K562 (cell line): ENCODE data around the gene ASB2. TPM values are rescaled to one million over a fixed set of nuclear protein-coding genes. Genes with fewer than 3 reads are reported as not detected.
A peak's percentile ranks its signal among the peaks of the same experiment; 100 is the strongest.

Experiments used
- ATAC-seq: fragments of 200-7000 bp; cut with Tn5 transposase; 3 replicates; pipeline ENCODE4 v1.9.1; 2020; ENCODE audit warnings: moderate library complexity
- BruUV-seq: library from RNA; stranded (reverse); fragments of 400-500 nt; replicated peaks from 2 replicates; lab custom pipeline; 2021; lab: Mats Ljungman, UMichigan
- CTCF ChIA-PET: fragments of 300-600 bp; formaldehyde crosslinking; extraction: SDS; loops from one replicate; lab custom pipeline; 2021; ENCODE audit warnings: low intra/inter-chr PET ratio; lab: Yijun Ruan, JAX
- POLR2A ChIA-PET: fragments of 300-600, 350-650 bp; sonication (Branson Sonifier 250); formaldehyde crosslinking; extraction: SDS; loops from one replicate; lab custom pipeline; 2021; ENCODE audit warnings: antibody characterized with exemption, inconsistent platforms; lab: Yijun Ruan, JAX
- DNase-seq, 4 experiments: peaks; one replicate each; pipeline versions ENCODE4 v3.0.0 to v3.0.0-alpha.2; 2011 to 2018; ENCODE audit warnings: low spot score in 3 of 4, mixed read lengths in 3 of 4; ENCODE audit errors: extremely low read depth in 1 of 4
- FAIRE-seq: peaks from 2 replicates; lab custom pipeline; 2011; peaks lifted over from hg19 to GRCh38; lab: Jason Lieb, UNC
- H2AFZ ChIP-seq: 2 replicates; pipeline ENCODE4 v1.6.0; 2011; ENCODE audit warnings: low read depth, low read length, control low read depth, inconsistent platforms
- H3K27ac ChIP-seq: fragments of 200-600 bp; 3 replicates; pipeline ENCODE4 v1.8.0; 2011; ENCODE audit warnings: low read depth, mild to moderate bottlenecking, control low read depth, inconsistent platforms, low read length, moderate library complexity, mixed read lengths; ENCODE audit errors: extremely low read depth
- H3K27me3 ChIP-seq, 2 experiments: fragments of 300-600 bp in 1 of 2; 2 replicates in 1 of 2; 3 replicates in 1 of 2; pipeline versions ENCODE4 v1.6.0 to v1.8.0; 2011; ENCODE audit warnings: inconsistent platforms in 2 of 2, low read length in 2 of 2, mild to moderate bottlenecking in 1 of 2, mixed read lengths in 1 of 2, moderate library complexity in 1 of 2; ENCODE audit not compliant: control insufficient read depth in 2 of 2, insufficient read depth in 2 of 2
- H3K36me3 ChIP-seq: fragments of 300-600 bp; 3 replicates; pipeline ENCODE4 v1.8.0; 2011; ENCODE audit warnings: mild to moderate bottlenecking, low read length, inconsistent platforms; ENCODE audit not compliant: control insufficient read depth, insufficient read depth
- H3K4me1 ChIP-seq, 2 experiments: fragments of 200-600 bp in 1 of 2; replicated peaks in 1 of 2; 2 replicates in 1 of 2; 3 replicates in 1 of 2; pipeline versions ENCODE4 v1.5.1 to v1.8.0; 2011; ENCODE audit warnings: inconsistent platforms in 2 of 2, low read length in 2 of 2, mild to moderate bottlenecking in 1 of 2, mixed read lengths in 1 of 2, moderate library complexity in 1 of 2; ENCODE audit not compliant: control insufficient read depth in 2 of 2, insufficient read depth in 2 of 2
- H3K4me2 ChIP-seq: 2 replicates; pipeline ENCODE4 v1.6.1; 2011; ENCODE audit warnings: low read length, control low read depth, inconsistent platforms, mixed read lengths; ENCODE audit not compliant: insufficient read depth
- H3K4me3 ChIP-seq: fragments of 200-600 bp; sonication (generic), shearing (Covaris generic); 2 replicates; pipeline ENCODE4 v1.5.1; 2016; ENCODE audit warnings: control low read depth, inconsistent platforms
- H3K79me2 ChIP-seq: fragments of 200-600 bp; 3 replicates; pipeline ENCODE4 v1.8.0; 2011; ENCODE audit warnings: low read length, inconsistent platforms; ENCODE audit not compliant: control insufficient read depth, insufficient read depth
- H3K9ac ChIP-seq, 2 experiments: 2 replicates each; pipeline versions ENCODE4 v1.6.0 to v1.6.1; 2011; ENCODE audit warnings: low read depth in 2 of 2, low read length in 2 of 2, control low read depth in 1 of 2, inconsistent platforms in 1 of 2, mild to moderate bottlenecking in 1 of 2, mixed read lengths in 1 of 2; ENCODE audit not compliant: insufficient read depth in 1 of 2
- H3K9me1 ChIP-seq: one replicate; pipeline ENCODE4 v1.6.0; 2011; ENCODE audit warnings: inconsistent platforms, mild to moderate bottlenecking, low read length, moderate library complexity; ENCODE audit not compliant: control insufficient read depth, insufficient read depth
- H3K9me3 ChIP-seq: replicated peaks from 2 replicates; pipeline ENCODE4 v1.5.1; 2011; ENCODE audit warnings: low read depth, low read length, inconsistent platforms; ENCODE audit not compliant: control insufficient read depth, insufficient read depth
- H4K20me1 ChIP-seq: replicated peaks from 2 replicates; pipeline ENCODE4 v1.6.1; 2011; ENCODE audit warnings: low read length, inconsistent platforms, mixed read lengths; ENCODE audit not compliant: control insufficient read depth, insufficient read depth
- HNRNPK ChIP-seq: fragments of 200-400 bp; formaldehyde crosslinking; IDR thresholded peaks from one replicate; pipeline ENCODE4 v1.6.1; 2018; ENCODE audit warnings: mild to moderate bottlenecking, low read depth, low read length; ENCODE audit not compliant: poor library complexity, severe bottlenecking
- JUND ChIP-seq, 2 experiments: IDR thresholded peaks; 2 replicates in 1 of 2; 3 replicates in 1 of 2; pipeline ENCODE4 v1.6.1; 2011; ENCODE audit warnings: borderline replicate concordance in 2 of 2, low read depth in 2 of 2, low read length in 2 of 2, improper control_type of control experiment in 1 of 2, missing biosample characterization in 1 of 2, missing genetic modification characterization in 1 of 2, missing genetic modification reagents in 1 of 2
- MTF1 ChIP-seq: fragments of 250-450 bp; sonication (Bioruptor Pico); IDR thresholded peaks from 2 replicates; pipeline ENCODE4 v1.9.0; 2021; ENCODE audit warnings: moderate library complexity, mild to moderate bottlenecking, inconsistent platforms, borderline replicate concordance
- NFIC ChIP-seq: fragments of 450-650 bp; IDR thresholded peaks from 2 replicates; pipeline ENCODE4 v1.6.1; 2017; ENCODE audit warnings: mild to moderate bottlenecking, inconsistent platforms
- SREBF2 ChIP-seq: sonication (generic); formaldehyde crosslinking; IDR thresholded peaks from 2 replicates; pipeline ENCODE4 v1.4.0; 2020; ENCODE audit warnings: mild to moderate bottlenecking, missing genetic modification reagents
- ZNF212 ChIP-seq: fragments of 450-650 bp; formaldehyde crosslinking; IDR thresholded peaks from 2 replicates; pipeline ENCODE4 v1.4.0; 2020; ENCODE audit warnings: mild to moderate bottlenecking
- WGBS: fragments of 100-300 bp; shearing (Covaris generic); methylation state at CpG from one replicate; pipeline ENCODE4 v1.1.6; 2016; ENCODE audit warnings: low coverage, mixed read lengths; ENCODE audit not compliant: insufficient coverage; ENCODE audit errors: missing lambda C conversion rate; 5-methylcytosine and 5-hydroxymethylcytosine counted together
- in situ Hi-C: fragments of 300-500 bp; cut with MboI; formaldehyde crosslinking; loops from 4 replicates; pipeline ENCODE4 v1.15.0; 2018; ENCODE audit warnings: inconsistent platforms, mixed read lengths
- intact Hi-C: fragments of 100-400 bp; cut with micrococcal nuclease; formaldehyde crosslinking; loops from 2 replicates; pipeline ENCODE4 v1.14.2; 2022
- polyA plus RNA-seq, 8 experiments: library from polyadenylated mRNA; depleted of rRNA in 4 of 8; stranded (reverse) in 5 of 8; unstranded in 3 of 8; fragments of >200 nt; fragmentation: Nextera tagmentation in 2 of 8; fragmentation: Illumina TruSeq in 1 of 8; extraction: Ambion mirVana in 2 of 8; extraction: Trizol in 1 of 8; gene quantifications; 2 replicates each; pipeline versions ENCODE4 v1.2.1 to v1.2.3, GENCODE V29; 2011 to 2014; ENCODE audit warnings: inconsistent platforms in 1 of 8, missing spikeins in 1 of 8
- total RNA-seq, 7 experiments: library from RNA; depleted of rRNA in 6 of 7; stranded (reverse); fragments of >200 nt in 6 of 7; fragmentation: Illumina TruSeq in 2 of 7; extraction: Trizol in 2 of 7; gene quantifications; 2 replicates each; pipeline versions ENCODE4 v1.2.1 to v1.2.3, GENCODE V29; 2011 to 2021; ENCODE audit warnings: low replicate concordance in 1 of 7

Gene ASB2
- total and polyA plus RNA-seq, 9 of the 15 experiments (the other 6 are each of a cell fraction or from before 2014, with no cell fraction given): not detected

- no peak for FAIRE-seq
- TF ChIP-seq MTF1 (CRISPR knock-in tag): no peak
- TF ChIP-seq NFIC: peak; percentile 56
- peak; percentile 26 for TF ChIP-seq HNRNPK
- no peak for TF ChIP-seq JUND (IDR thresholded peaks at IDR 0.05; ENCODE audit: borderline replicate concordance, low read depth, low read length)
- TF ChIP-seq JUND (tag; IDR thresholded peaks at IDR 0.05; ENCODE audit: borderline replicate concordance, low read depth, low read length): no peak
- TF ChIP-seq SREBF2 (CRISPR knock-in tag): no peak
- no peak for TF ChIP-seq ZNF212
- TF ChIP-seq, all 486 proteins: peak for 2
- BruUV-seq: no TSS peak
- CTCF ChIA-PET: no interaction called here
- peaks cover 2 to 8% of the 10 kb centered on the region in 2 experiments; a peak in 3 of 5 replicates for H3K27me3 ChIP-seq
- H3K4me3 ChIP-seq: no peak overlapping the region
- H3K4me2 ChIP-seq: no peak overlapping the region
- H3K9ac ChIP-seq: no peak overlapping the region
- DNase-seq (no peak), ATAC-seq (no peak)
- WGBS: 15% methylated on average over 2 of the region's 2 CpGs
- H3K4me1 ChIP-seq: no peaks in the 10 kb centered on the region
- no peak overlapping the region for H3K27ac ChIP-seq
- no peaks in the 10 kb centered on the region for H3K79me2 ChIP-seq
- intact Hi-C loops: no loop called here
- POLR2A ChIA-PET: interaction anchor here (0.9 kb wide), 1 partner anchor 11 kb away, joined by 5 read pairs; no protein-coding TSS in a partner anchor
- no peak overlapping the region for H2AFZ ChIP-seq
- H3K9me1 ChIP-seq: no peaks in the 10 kb centered on the region
- no peaks in the 10 kb centered on the region; the same call in 1 of the 2 replicates for H4K20me1 ChIP-seq
- H3K36me3 ChIP-seq: no peaks in the 10 kb centered on the region
- no peaks in the 10 kb centered on the region for H3K9me3 ChIP-seq
- in situ Hi-C loops: no loop called here
These were observed 35.4 kb upstream of the ASB2 start for GRCh38 chr14:94011795-94012194.
